T-cell (primary cell): ENCODE measurements around the gene MFAP3. TPM values are rescaled to one million over a fixed set of nuclear protein-coding genes. Genes with fewer than 3 reads are reported as not detected.

Experiments used
- ATAC-seq, 4 experiments: fragments of 200-7000 bp in 3 of 4; fragments of 150-1000 bp in 1 of 4; cut with Tn5 transposase; replicated peaks in 1 of 4; 1 replicate in 3 of 4; 2 replicates in 1 of 4; pipeline ENCODE4 v1.10.0; 2021; ENCODE audit warnings: moderate library complexity in 3 of 4, mild to moderate bottlenecking in 2 of 4, moderate number of reproducible peaks in 1 of 4
- CTCF ChIA-PET, 2 donors: fragments of 300-600 bp; sonication (Branson Sonifier 250); formaldehyde crosslinking; loops; one replicate each; lab custom pipeline; 2022; ENCODE audit warnings: antibody characterized with exemption in 2 of 2; lab: Charles Lee
- POLR2A ChIA-PET, 2 donors: fragments of 300-600 bp; sonication (Branson Sonifier 250); formaldehyde crosslinking; loops; one replicate each; lab custom pipeline; 2022; ENCODE audit warnings: antibody characterized with exemption in 2 of 2; lab: Charles Lee
- DNase-seq, 35 experiments: peaks; one replicate each; pipeline versions ENCODE4 v3.0.0 to v3.0.0-alpha.2; 2013 to 2023
- H3K27ac ChIP-seq: one replicate; pipeline ENCODE4 v1.5.1; 2013; ENCODE audit warnings: low read length
- H3K27me3 ChIP-seq, 2 experiments: replicated peaks in 1 of 2; 1 replicate in 1 of 2; 2 replicates in 1 of 2; pipeline versions ENCODE4 v1.6.1 to v1.7.0; 2013; ENCODE audit warnings: low read length in 1 of 2, mixed read lengths in 1 of 2; ENCODE audit not compliant: control insufficient read depth in 2 of 2, insufficient read depth in 2 of 2; ENCODE audit errors: extremely low read depth in 1 of 2
- H3K36me3 ChIP-seq, 2 donors: 1 replicate in 1 of 2; 2 replicates in 1 of 2; pipeline versions ENCODE4 v1.6.1 to v1.7.0; 2013; ENCODE audit warnings: low read length in 1 of 2; ENCODE audit not compliant: control insufficient read depth in 2 of 2, insufficient read depth in 1 of 2; ENCODE audit errors: extremely low read depth in 1 of 2
- H3K4me1 ChIP-seq, 2 experiments: 1 replicate in 1 of 2; 2 replicates in 1 of 2; pipeline versions ENCODE4 v1.6.1 to v1.7.0; 2013; ENCODE audit warnings: low read length in 2 of 2, mixed read lengths in 1 of 2; ENCODE audit not compliant: insufficient read depth in 2 of 2, control insufficient read depth in 1 of 2; ENCODE audit errors: extremely low read depth in 1 of 2
- H3K4me3 ChIP-seq, 2 donors: 1 replicate in 1 of 2; 2 replicates in 1 of 2; pipeline versions ENCODE4 v1.5.1 to v1.7.0; 2013; ENCODE audit warnings: mild to moderate bottlenecking in 2 of 2, low read length in 1 of 2, moderate library complexity in 1 of 2; ENCODE audit not compliant: control insufficient read depth in 1 of 2; ENCODE audit errors: extremely low read depth in 1 of 2
- H3K9me3 ChIP-seq: 2 replicates; pipeline ENCODE4 v1.7.0; 2013
- H3K27ac Mint-ChIP-seq, 2 donors: one replicate each; pipeline ENCODE4 v1.8.0; 2020 to 2021; ENCODE audit warnings: mild to moderate bottlenecking in 2 of 2, mixed read lengths in 2 of 2
- H3K27me3 Mint-ChIP-seq, 2 donors: one replicate each; pipeline ENCODE4 v1.8.0; 2021 to 2022; ENCODE audit warnings: mixed read lengths in 2 of 2
- H3K36me3 Mint-ChIP-seq: one replicate; pipeline ENCODE4 v1.8.0; 2021; ENCODE audit warnings: mixed read lengths
- H3K4me1 Mint-ChIP-seq, 3 donors: one replicate each; pipeline ENCODE4 v1.8.0; 2020 to 2022; ENCODE audit warnings: mixed read lengths in 3 of 3, mild to moderate bottlenecking in 1 of 3
- H3K4me3 Mint-ChIP-seq, 3 donors: one replicate each; pipeline ENCODE4 v1.8.0; 2020 to 2022; ENCODE audit warnings: mild to moderate bottlenecking in 3 of 3, mixed read lengths in 3 of 3, moderate library complexity in 3 of 3
- H3K9me3 Mint-ChIP-seq, 3 donors: one replicate each; pipeline ENCODE4 v1.8.0; 2020 to 2022; ENCODE audit warnings: mixed read lengths in 3 of 3
- WGBS: methylation state at CpG from one replicate; pipeline ENCODE4 v1.1.5; 2013; ENCODE audit warnings: missing lambda C conversion rate; ENCODE audit not compliant: insufficient coverage; 5-methylcytosine and 5-hydroxymethylcytosine counted together
- total RNA-seq, 35 experiments: library from RNA in 6 of 35; stranded (reverse) in 6 of 35; fragments of 120-200 nt in 1 of 35; gene quantifications; one replicate each; pipeline versions ENCODE4 v1.2.1 to v1.2.4 and lab custom pipeline; 2013 to 2026

Gene MFAP3
- total RNA-seq, 5 donors from 2014 or later (not counting 1 experiment from before 2014, with no cell fraction given), result 15.5 to 25.1 (median 23.6) TPM

DNA sequence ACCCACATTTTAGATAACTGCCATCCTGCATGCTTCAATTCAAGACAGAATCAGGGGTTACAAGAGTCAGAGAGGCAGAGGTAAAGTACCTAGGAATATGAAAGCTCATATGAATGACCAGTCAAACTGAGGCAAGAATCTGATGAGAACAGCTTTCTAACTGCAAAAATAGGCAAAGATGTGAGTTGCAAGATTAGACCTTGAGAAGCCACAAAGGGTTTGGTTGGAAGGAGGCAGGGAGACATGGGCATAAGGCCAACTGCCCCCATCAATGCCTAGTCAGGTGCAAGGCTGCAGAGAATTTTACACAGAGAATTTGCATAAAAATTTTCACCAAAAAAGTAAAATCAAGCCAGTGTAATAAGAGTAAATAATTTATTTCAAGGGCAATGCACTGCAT is 12.8 kb upstream of the MFAP3 start:
- no peaks in the 10 kb centered on the region for H3K27me3 Mint-ChIP-seq
- no peaks in the 10 kb centered on the region for H3K9me3 Mint-ChIP-seq
- ATAC-seq (no peak), DNase-seq (no peak)
- peaks cover 66% of the 10 kb centered on the region for H3K36me3 Mint-ChIP-seq
- Histone ChIP-seq H3K4me1 (no peaks in the 10 kb centered on the region), H3K9me3 (no peaks in the 10 kb centered on the region), H3K36me3 (peaks cover 0 to 34% of the 10 kb centered on the region in 2 donors), H3K27ac (no peak overlapping the region), H3K27me3 (no peaks in the 10 kb centered on the region), H3K4me3 (no peak overlapping the region)
- POLR2A ChIA-PET, result interaction anchor here in 1 of 2 donors (0.9 kb wide), 1 partner anchor 10 kb away, joined by 3 read pairs; no protein-coding TSS in a partner anchor
- no peak overlapping the region for H3K4me3 Mint-ChIP-seq
- CTCF ChIA-PET, result no interaction called here
- H3K27ac Mint-ChIP-seq, result no peak overlapping the region
- H3K4me1 Mint-ChIP-seq, result peaks cover 5 to 8% (median 8%) of the 10 kb centered on the region in 3 donors

DNA sequence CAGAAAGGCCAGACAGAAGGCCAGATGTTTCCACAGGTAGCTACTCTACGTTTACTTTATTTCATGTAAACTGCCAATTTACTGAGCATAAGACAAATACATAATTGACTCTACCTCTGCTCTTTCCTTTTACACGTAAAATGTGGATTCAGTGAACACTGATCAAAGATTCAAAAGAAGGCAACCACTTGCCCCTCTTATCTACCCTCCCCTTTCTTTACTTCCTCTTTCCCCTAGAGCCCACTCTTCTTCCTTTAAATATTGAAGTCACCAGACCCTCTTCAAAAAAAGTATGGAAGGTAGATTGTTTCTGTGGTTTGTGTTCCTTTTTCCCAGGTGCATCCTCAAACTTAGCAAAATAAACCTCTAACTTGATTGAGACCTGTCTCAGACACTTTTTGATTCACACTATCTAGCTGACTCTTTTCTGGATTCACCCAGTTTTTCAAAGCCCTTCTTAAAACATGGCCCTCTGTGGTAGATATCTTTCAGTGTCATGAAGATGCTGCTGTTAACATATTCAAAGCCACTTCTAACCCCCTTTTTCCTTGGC is 6.8 kb upstream of the MFAP3 start:
- H3K4me1 Mint-ChIP-seq, result peaks cover 13 to 29% (median 26%) of the 10 kb centered on the region in 3 donors
- 82% methylated on average over 2 of the region's 2 CpGs for WGBS
- CTCF ChIA-PET, result interaction anchor here in 1 of 2 donors (0.5 kb wide), 1 partner anchor 219 kb away, joined by 3 read pairs; no protein-coding TSS in a partner anchor
- Histone ChIP-seq H3K4me3 (no peak overlapping the region), H3K9me3 (no peaks in the 10 kb centered on the region), H3K36me3 (peaks cover 0 to 34% of the 10 kb centered on the region in 2 donors), H3K27me3 (no peaks in the 10 kb centered on the region), H3K27ac (no peak overlapping the region), H3K4me1 (no peaks in the 10 kb centered on the region)
- H3K27ac Mint-ChIP-seq, result no peak overlapping the region
- no peaks in the 10 kb centered on the region for H3K9me3 Mint-ChIP-seq
- no peak for ATAC-seq
- peaks cover 50% of the 10 kb centered on the region for H3K36me3 Mint-ChIP-seq
- H3K4me3 Mint-ChIP-seq, result no peak overlapping the region
- DNase-seq, result no peak
- POLR2A ChIA-PET, result no interaction called here
- no peaks in the 10 kb centered on the region for H3K27me3 Mint-ChIP-seq

DNA sequence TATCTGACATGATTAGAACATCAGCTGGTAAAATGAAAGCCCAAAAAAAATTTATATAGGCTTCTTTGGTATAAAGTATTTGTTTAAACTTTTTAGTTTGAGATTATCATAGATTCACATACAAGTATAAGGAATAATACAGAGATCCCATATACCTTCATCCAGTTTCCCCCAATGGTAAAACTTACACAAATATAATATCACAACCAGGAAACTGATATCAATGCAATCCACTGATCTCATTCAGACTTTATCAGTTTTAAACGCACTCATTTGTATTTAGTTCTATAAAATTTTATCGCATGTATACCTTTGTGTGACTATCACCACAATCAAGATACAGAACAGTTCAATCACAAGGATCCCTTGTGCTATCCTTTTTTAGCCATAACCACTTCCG is 3.8 kb upstream of the MFAP3 start:
- DNase-seq (no peak), ATAC-seq (no peak)
- Histone ChIP-seq H3K4me1 (peaks cover 8 to 13% of the 10 kb centered on the region in 2 experiments), H3K27me3 (no peaks in the 10 kb centered on the region), H3K9me3 (no peaks in the 10 kb centered on the region), H3K36me3 (peaks cover 0 to 13% of the 10 kb centered on the region in 2 donors), H3K4me3 (no peak overlapping the region), H3K27ac (no peak overlapping the region)
- Mint-ChIP-seq H3K27ac (no peak overlapping the region), H3K36me3 (peaks cover 32% of the 10 kb centered on the region), H3K27me3 (no peaks in the 10 kb centered on the region), H3K9me3 (no peaks in the 10 kb centered on the region), H3K4me1 (peaks cover 40 to 56% (median 51%) of the 10 kb centered on the region in 3 donors), H3K4me3 (no peak overlapping the region)
- POLR2A ChIA-PET, result no interaction called here
- CTCF ChIA-PET, result no interaction called here
- WGBS, result no CpG with 5 or more reads among the region's 3 CpGs

DNA sequence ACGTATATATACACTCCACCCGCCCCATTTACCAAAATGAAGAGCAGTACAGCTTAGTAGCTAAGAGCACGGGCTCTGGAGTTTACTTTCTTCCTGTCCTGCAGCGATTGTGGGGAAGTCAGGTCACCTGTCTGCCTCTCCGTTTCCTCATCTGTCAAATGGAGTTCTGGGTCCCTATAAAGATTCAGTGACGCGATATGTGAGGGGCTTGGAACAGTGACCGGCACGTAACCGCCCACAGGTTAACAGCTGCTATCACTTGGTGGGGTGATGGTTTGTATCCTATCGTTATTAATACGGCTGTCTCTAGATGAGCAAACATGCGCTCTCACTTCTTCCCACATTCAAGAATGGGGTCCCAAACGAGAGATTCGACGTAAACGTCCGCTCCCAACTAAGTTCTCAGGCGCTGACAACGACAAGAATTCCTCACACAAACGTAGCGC is 483 bp upstream of the MFAP3 start:
- peak overlapping the region; percentile 97 for H3K4me3 Mint-ChIP-seq
- peak; percentile 37 to 47 (median 41) for ATAC-seq
- H3K9me3 Mint-ChIP-seq, result no peaks in the 10 kb centered on the region
- no peaks in the 10 kb centered on the region for H3K36me3 ChIP-seq
- H3K4me1 ChIP-seq, result peaks cover 13 to 16% of the 10 kb centered on the region in 2 experiments
- no peaks in the 10 kb centered on the region for H3K27me3 Mint-ChIP-seq
- ChIA-PET CTCF (interaction anchor here in 1 of 2 donors (0.7 to 1.7 kb wide), 4 partner anchors 12 to 152 kb away, joined by 4 to 6 read pairs (median 4); partner anchors contain the start of gene GALNT10), POLR2A (interaction anchor here in 1 of 2 donors (1.0 kb wide), 1 partner anchor 406 kb away, joined by 3 read pairs; no protein-coding TSS in a partner anchor)
- peaks cover 63 to 67% (median 64%) of the 10 kb centered on the region in 3 donors for H3K4me1 Mint-ChIP-seq
- DNase-seq, result peak in 25 of 35 experiments; percentile 2 to 33 (median 17)
- WGBS, result under 1% methylated on average over 14 of the region's 22 CpGs
- H3K9me3 ChIP-seq, result no peaks in the 10 kb centered on the region
- peak overlapping the region; percentile 75 to 93 for H3K4me3 ChIP-seq
- H3K27ac ChIP-seq, result peak overlapping the region; percentile 91
- peaks cover 10% of the 10 kb centered on the region for H3K36me3 Mint-ChIP-seq
- H3K27me3 ChIP-seq, result no peaks in the 10 kb centered on the region
- H3K27ac Mint-ChIP-seq, result peak overlapping the region; percentile 94 to 95

DNA sequence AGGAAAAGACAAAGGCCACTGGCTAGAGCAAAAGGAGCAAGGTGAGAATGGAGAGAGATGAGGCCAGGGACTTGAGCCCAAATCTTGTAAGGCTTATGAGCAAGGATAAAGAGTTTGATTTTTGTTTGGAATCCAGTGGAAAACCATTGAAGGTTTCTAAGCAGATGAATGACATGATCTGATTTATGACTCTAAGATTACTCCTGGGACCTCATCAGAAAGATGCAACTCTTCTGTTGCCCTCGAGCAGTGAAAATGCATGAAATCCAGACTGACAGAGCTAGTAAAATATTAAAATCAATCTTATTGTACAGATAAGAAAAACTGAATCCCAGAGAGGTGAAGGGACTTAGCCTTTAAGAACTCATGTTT is 677 bp downstream of the MFAP3 start:
- H3K4me3 ChIP-seq, result peak overlapping the region; percentile 75 to 93
- H3K27me3 ChIP-seq, result no peaks in the 10 kb centered on the region
- CTCF ChIA-PET, result interaction anchor here in 1 of 2 donors (0.5 to 1.7 kb wide), 5 partner anchors 33 to 151 kb away, joined by 3 to 8 read pairs (median 5); partner anchors contain the start of gene GALNT10
- WGBS, result no CpG with 5 or more reads among the region's 1 CpG
- peak overlapping the region; percentile 94 to 95 for H3K27ac Mint-ChIP-seq
- H3K9me3 Mint-ChIP-seq, result no peaks in the 10 kb centered on the region
- H3K4me1 ChIP-seq, result peaks cover 13 to 16% of the 10 kb centered on the region in 2 experiments
- peak overlapping the region; percentile 91 for H3K27ac ChIP-seq
- ATAC-seq (no peak), DNase-seq (no peak)
- H3K36me3 ChIP-seq, result peaks cover 1 to 7% of the 10 kb centered on the region in 2 donors
- peaks cover 71 to 74% (median 72%) of the 10 kb centered on the region in 3 donors for H3K4me1 Mint-ChIP-seq
- peaks cover 6% of the 10 kb centered on the region for H3K36me3 Mint-ChIP-seq
- H3K27me3 Mint-ChIP-seq, result no peaks in the 10 kb centered on the region
- no peaks in the 10 kb centered on the region for H3K9me3 ChIP-seq
- POLR2A ChIA-PET, result interaction anchor here (0.7 to 1.0 kb wide), 5 partner anchors 20 to 405 kb away, joined by 3 to 4 read pairs (median 3); partner anchors contain the start of gene GALNT10 (in 1 of the 2)
- H3K4me3 Mint-ChIP-seq, result peak overlapping the region; percentile 97

DNA sequence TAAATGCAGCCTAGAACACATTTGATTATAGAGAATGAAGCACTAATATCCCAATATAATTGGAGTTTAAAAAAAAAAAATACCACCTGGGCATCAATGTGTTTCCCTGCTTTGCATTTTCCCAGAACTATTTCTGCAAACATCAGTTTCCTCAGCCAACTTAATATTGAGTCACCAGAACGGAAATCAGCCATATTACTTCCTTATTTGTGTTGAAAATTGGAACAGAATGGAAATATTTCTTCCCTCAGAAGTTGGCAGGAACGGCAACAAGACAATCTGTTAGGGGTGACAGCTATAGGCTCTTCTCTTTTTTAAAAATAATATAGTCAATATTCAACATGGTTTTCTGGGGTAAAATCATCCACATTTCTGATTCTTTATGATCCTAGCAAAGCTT is 4.0 kb downstream of the MFAP3 start:
- peaks cover 3 to 10% of the 10 kb centered on the region in 2 donors for H3K36me3 ChIP-seq
- Mint-ChIP-seq H3K4me3 (no peak overlapping the region), H3K36me3 (peaks cover 25% of the 10 kb centered on the region), H3K4me1 (peaks cover 78 to 88% (median 81%) of the 10 kb centered on the region in 3 donors), H3K9me3 (no peaks in the 10 kb centered on the region), H3K27ac (no peak overlapping the region), H3K27me3 (no peaks in the 10 kb centered on the region)
- H3K9me3 ChIP-seq, result no peaks in the 10 kb centered on the region
- WGBS, result no CpG with 5 or more reads among the region's 2 CpGs
- ChIA-PET POLR2A (no interaction called here), CTCF (no interaction called here)
- H3K4me3 ChIP-seq, result no peak overlapping the region
- H3K4me1 ChIP-seq, result peaks cover 15 to 22% of the 10 kb centered on the region in 2 experiments
- no peak for DNase-seq
- H3K27ac ChIP-seq, result no peak overlapping the region
- ATAC-seq, result no peak
- no peaks in the 10 kb centered on the region for H3K27me3 ChIP-seq
